Endothelial cell (in vitro differentiated cells): ENCODE data around the gene CYB561. TPM values are rescaled to one million over a fixed set of nuclear protein-coding genes. Genes with fewer than 3 reads are reported as not detected.

ENCODE experiments used
- DNase-seq: peaks from one replicate; pipeline ENCODE4 v3.0.0; 2021; ENCODE audit warnings: low spot score
- H3K27ac Mint-ChIP-seq: one replicate; pipeline ENCODE4 v1.8.0; 2021; ENCODE audit warnings: mixed read lengths, inconsistent platforms; ENCODE audit not compliant: unreplicated experiment
- H3K27me3 Mint-ChIP-seq: one replicate; pipeline ENCODE4 v1.8.0; 2021; ENCODE audit warnings: mild to moderate bottlenecking, moderate library complexity, mixed read lengths, inconsistent platforms; ENCODE audit not compliant: unreplicated experiment
- H3K36me3 Mint-ChIP-seq: one replicate; pipeline ENCODE4 v1.8.0; 2021; ENCODE audit warnings: mild to moderate bottlenecking, low read depth, mixed read lengths, inconsistent platforms; ENCODE audit not compliant: unreplicated experiment
- H3K4me1 Mint-ChIP-seq: one replicate; pipeline ENCODE4 v1.8.0; 2021; ENCODE audit warnings: mild to moderate bottlenecking, mixed read lengths, inconsistent platforms; ENCODE audit not compliant: unreplicated experiment
- H3K4me3 Mint-ChIP-seq: one replicate; pipeline ENCODE4 v1.8.0; 2021; ENCODE audit warnings: mild to moderate bottlenecking, mixed read lengths, inconsistent platforms; ENCODE audit not compliant: unreplicated experiment
- H3K9me3 Mint-ChIP-seq: one replicate; pipeline ENCODE4 v1.8.0; 2021; ENCODE audit warnings: mixed read lengths, inconsistent platforms; ENCODE audit not compliant: unreplicated experiment
- CTCF ChIP-seq: fragments of 200-600 bp; sonication (generic); IDR thresholded peaks from one replicate; pipeline ENCODE4 v1.5.0; 2021; ENCODE audit warnings: antibody characterized with exemption; ENCODE audit not compliant: unreplicated experiment
- total RNA-seq: library from RNA; stranded (reverse); fragmentation: NEBNext Ultra II Directional; extraction: Animal tissue kit (Norgen Biotek cat#: 25700); gene quantifications from one replicate; pipeline ENCODE4 v1.2.1, GENCODE V29; 2021; ENCODE audit not compliant: unreplicated experiment

Gene CYB561
- total RNA-seq, 1 donor from 2014 or later: 57.3 TPM

- H3K27me3 Mint-ChIP-seq: peaks cover 36% of the 10 kb centered on the region
- peak; percentile 23 for TF ChIP-seq CTCF
- peaks cover 22% of the 10 kb centered on the region for H3K36me3 Mint-ChIP-seq
- H3K9me3 Mint-ChIP-seq: no peaks in the 10 kb centered on the region
- peaks cover 44% of the 10 kb centered on the region for H3K4me1 Mint-ChIP-seq
- H3K27ac Mint-ChIP-seq: peak overlapping the region; percentile 52
- DNase-seq: no peak
- no peak overlapping the region for H3K4me3 Mint-ChIP-seq
Measured at GRCh38 chr17:63434951-63435571, 11.0 kb downstream of the CYB561 start.

DNA sequence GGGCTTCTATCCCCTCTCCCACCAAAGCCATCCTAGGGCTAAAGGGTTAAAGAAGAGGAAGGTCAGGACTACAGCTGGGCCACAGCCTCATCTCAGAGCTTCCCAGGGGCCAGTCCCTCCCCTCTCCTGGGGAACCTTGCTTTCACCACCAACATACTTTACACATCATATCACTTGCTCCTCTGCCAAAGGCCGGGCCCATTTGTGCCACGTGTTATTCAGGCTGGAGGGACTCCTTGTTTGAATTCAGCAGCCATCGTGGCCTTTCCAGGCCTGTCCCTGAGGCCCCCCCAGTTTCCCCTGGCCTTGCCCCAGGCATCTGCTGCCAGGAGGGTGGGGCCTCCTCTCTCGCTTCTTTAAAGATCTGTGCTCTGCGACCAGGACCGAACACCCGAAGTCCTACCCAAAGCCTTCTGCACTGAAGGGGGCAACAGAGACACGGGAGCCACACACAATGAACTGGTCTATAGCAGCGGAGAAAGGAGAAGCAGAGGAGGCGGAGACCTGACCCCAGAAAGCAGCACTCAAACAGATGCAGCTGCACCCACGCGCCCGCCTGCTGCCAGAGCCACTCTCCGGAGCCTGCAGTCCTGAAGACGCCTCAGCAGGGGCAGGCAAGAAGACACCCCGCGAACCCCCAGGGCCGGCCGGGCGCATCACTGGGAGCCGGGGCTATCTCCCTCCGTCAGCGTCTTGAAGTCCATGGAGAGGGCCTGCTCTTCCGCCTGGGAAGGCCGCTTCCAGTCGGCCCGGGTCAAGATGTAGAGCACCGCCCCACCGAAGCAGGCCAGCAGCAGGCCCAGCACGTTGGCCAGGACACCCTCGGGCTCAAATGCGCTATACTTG lies 12.1 kb downstream of the CYB561 start:
- peak overlapping the region; percentile 52 for H3K27ac Mint-ChIP-seq
- H3K4me3 Mint-ChIP-seq: peak overlapping the region; percentile 35
- H3K27me3 Mint-ChIP-seq: peaks cover 31% of the 10 kb centered on the region
- TF ChIP-seq CTCF: no peak
- no peaks in the 10 kb centered on the region for H3K9me3 Mint-ChIP-seq
- peaks cover 22% of the 10 kb centered on the region for H3K36me3 Mint-ChIP-seq
- peaks cover 35% of the 10 kb centered on the region for H3K4me1 Mint-ChIP-seq
- no peak for DNase-seq

DNA sequence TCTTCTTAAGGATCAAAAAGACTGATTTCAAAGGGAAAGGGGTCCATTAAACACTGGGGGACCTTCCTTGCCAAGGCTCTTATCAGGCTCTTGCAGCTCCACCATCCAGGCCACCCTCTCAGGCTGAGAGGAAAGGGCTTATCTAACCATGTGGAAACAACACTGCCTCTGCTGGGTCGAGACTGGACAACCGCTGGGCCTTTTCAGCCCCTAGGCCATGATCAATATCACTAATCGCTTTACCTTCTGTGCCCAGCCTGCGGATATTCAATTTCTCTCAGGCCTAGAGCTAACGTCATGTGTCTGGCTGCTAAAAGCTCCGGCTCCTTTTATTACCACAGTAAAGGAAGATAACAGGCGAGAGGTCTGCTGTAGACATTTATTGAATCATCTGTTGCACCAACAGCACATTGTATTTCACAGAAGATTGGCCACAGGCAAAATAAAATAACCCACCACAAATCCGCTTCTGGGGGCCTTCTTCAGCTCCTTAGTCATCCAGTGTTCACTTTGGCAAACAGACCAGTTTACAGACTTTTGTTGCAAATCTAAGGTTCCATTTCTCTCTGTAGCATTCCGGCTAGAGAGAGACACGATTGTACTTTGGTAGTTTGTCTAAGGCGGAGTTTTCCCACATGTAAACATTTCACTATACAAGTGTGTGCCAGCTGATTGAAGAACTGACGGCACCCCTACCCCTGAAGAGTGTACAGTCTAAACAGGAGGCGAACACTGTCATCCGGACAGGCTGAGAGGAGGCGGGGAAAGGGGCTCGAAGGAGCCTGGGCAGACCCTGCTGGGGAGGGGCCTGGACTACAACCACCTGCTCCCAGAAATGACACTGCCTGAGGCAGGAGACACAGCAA lies 13.9 kb downstream of the CYB561 start:
- peak overlapping the region; percentile 63 for H3K4me3 Mint-ChIP-seq
- H3K36me3 Mint-ChIP-seq: peaks cover 25% of the 10 kb centered on the region
- H3K27ac Mint-ChIP-seq: peak overlapping the region; percentile 74
- H3K27me3 Mint-ChIP-seq: peaks cover 30% of the 10 kb centered on the region
- no peaks in the 10 kb centered on the region for H3K9me3 Mint-ChIP-seq
- no peak for DNase-seq
- peaks cover 46% of the 10 kb centered on the region for H3K4me1 Mint-ChIP-seq
- no peak for TF ChIP-seq CTCF

DNA sequence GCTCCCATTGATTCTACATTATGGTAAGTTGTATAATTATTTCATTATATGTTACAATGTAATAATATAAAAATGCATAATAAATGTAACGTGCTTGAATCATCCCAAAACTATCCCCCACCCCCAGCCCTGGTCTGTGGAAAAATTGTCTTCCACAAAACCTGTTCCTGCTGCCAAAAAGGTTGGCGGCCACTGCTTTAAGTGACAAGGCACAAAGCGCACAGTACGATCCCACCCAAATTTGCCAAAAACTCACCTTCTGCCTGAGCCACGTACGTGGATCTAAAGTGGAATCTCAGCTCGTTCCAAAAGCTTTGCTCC lies 14.5 kb downstream of the CYB561 start:
- DNase-seq: no peak
- H3K27me3 Mint-ChIP-seq: peaks cover 25% of the 10 kb centered on the region
- peak overlapping the region; percentile 0 for H3K4me3 Mint-ChIP-seq
- peak overlapping the region; percentile 74 for H3K27ac Mint-ChIP-seq
- H3K4me1 Mint-ChIP-seq: peaks cover 52% of the 10 kb centered on the region
- no peak for TF ChIP-seq CTCF
- H3K9me3 Mint-ChIP-seq: no peaks in the 10 kb centered on the region
- peaks cover 25% of the 10 kb centered on the region for H3K36me3 Mint-ChIP-seq
